ENCODE measurements around the gene ZFP28.

ZFP28 gene

GRCh38 chr19:56538761-56539263 is at the start of gene ZFP28:
TSS of gene ZFP28 (plus strand) at chr19:56538948. CDS start at chr19:56539019, 71 bp downstream.
- peak; percentile 80 for DNase-seq

GRCh38 chr19:56491399-56491798 is 47.3 kb upstream of the ZFP28 start:
- no peak for DNase-seq

- DNase-seq = no peak
Observed at GRCh38 chr19:56504581-56504980, 34.2 kb upstream of the ZFP28 start.

GRCh38 chr19:56507446-56508289 is 31.1 kb upstream of the ZFP28 start, which contains the start of gene ZNF471:
TSS of gene ZNF471 (plus strand) at chr19:56507855. CDS start at chr19:56511572, 3,717 bp downstream.
- peak; percentile 86 for DNase-seq

- DNase-seq = no peak
Observed at GRCh38 chr19:56508290-56508778, 30.4 kb upstream of the ZFP28 start.

- DNase-seq = no peak
Observed at GRCh38 chr19:56525214-56525860, 13.4 kb upstream of the ZFP28 start.

- no peak for DNase-seq
Observed at GRCh38 chr19:56537442-56537841, 1.3 kb upstream of the ZFP28 start.

GRCh38 chr19:56538254-56538760 is 441 bp upstream of the ZFP28 start:
- peak; percentile 92 for DNase-seq

- no peak for DNase-seq
Observed at GRCh38 chr19:56543776-56544175, 5.0 kb downstream of the ZFP28 start.

GRCh38 chr19:56547535-56547934 is 8.8 kb downstream of the ZFP28 start:
- no peak for DNase-seq

GRCh38 chr19:56554272-56554869 is 15.6 kb downstream of the ZFP28 start:
- DNase-seq = no peak

- no peak for DNase-seq
Observed at GRCh38 chr19:56562766-56563165, 24.0 kb downstream of the ZFP28 start.

GRCh38 chr19:56566904-56567273 is 28.1 kb downstream of the ZFP28 start:
- peak; percentile 68 for DNase-seq

GRCh38 chr19:56567274-56568120 is 28.7 kb downstream of the ZFP28 start, which contains the start of gene ZNF470:
TSS of gene ZNF470 (plus strand) at chr19:56567468. CDS start at chr19:56570312, 2,844 bp downstream.
- DNase-seq = peak; percentile 91

- DNase-seq = no peak
Observed at GRCh38 chr19:56572589-56572988, 33.8 kb downstream of the ZFP28 start.

GRCh38 chr19:56573914-56574313 is 35.2 kb downstream of the ZFP28 start:
- no peak for DNase-seq

GRCh38 chr19:56577719-56578602 is 39.2 kb downstream of the ZFP28 start:
- no peak for DNase-seq

GRCh38 chr19:56594446-56594782 is 55.7 kb downstream of the ZFP28 start:
- DNase-seq = no peak

GRCh38 chr19:56594783-56595547 is 56.2 kb downstream of the ZFP28 start, which contains the start of gene ZNF71:
TSS of gene ZNF71 (plus strand) at chr19:56595302. CDS start at chr19:56601559, 6,257 bp downstream.
- peak; percentile 91 for DNase-seq

GRCh38 chr19:56595548-56595899 is 56.8 kb downstream of the ZFP28 start:
- no peak for DNase-seq
